GM19452 (cell line): ENCODE measurements around the gene MAP3K13.
"Not testable (repeated sequence)": the region's sequence is repeated elsewhere in the genome, so short reads cannot be mapped to it uniquely, and the experiment has no call there.

Experiments
- ATAC-seq: cut with Tn5 transposase; IDR thresholded peaks from one replicate; pipeline ENCODE4 v1.9.1; 2021; ENCODE audit not compliant: unreplicated experiment

The MAP3K13 gene

DNA sequence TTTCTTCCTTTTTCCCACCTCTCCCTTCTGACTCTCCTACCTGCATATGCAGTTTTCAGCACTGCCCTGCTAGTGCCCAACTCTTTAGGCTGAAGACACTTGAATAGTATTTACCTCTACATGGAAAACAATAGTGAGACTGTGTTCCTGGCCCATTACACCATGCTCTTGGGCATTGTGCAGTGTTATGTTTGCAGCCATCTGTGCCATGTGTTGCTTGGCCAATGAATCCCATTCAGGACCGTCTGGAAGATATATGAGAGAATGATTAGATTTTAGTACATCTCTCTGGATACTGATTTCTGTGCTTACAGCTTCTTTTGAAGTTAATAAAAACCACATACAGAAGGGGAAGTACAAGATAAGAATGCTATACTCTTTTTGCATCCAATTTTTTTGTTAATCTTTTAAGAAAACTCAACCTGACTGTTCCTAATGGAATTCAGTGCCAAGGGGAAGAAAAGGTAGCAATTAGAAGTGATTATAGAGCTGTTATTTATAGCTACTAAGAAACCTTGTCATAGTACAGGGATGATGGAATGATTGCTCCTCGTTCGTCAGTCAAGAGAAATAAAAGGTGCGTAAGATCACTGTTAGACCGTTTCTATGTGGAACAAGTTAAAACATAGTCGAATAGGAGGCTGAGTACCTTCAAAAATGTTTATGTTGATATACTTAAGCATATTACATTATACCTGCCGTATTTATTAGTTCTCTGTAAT lies 77.0 kb downstream of the MAP3K13 start:
- no peak for ATAC-seq

GRCh38 chr3:185442031-185442430 lies 79.1 kb downstream of the MAP3K13 start:
- ATAC-seq = no peak

- no peak for ATAC-seq
These were observed 81.4 kb downstream of the MAP3K13 start for GRCh38 chr3:185444329-185444728.

DNA sequence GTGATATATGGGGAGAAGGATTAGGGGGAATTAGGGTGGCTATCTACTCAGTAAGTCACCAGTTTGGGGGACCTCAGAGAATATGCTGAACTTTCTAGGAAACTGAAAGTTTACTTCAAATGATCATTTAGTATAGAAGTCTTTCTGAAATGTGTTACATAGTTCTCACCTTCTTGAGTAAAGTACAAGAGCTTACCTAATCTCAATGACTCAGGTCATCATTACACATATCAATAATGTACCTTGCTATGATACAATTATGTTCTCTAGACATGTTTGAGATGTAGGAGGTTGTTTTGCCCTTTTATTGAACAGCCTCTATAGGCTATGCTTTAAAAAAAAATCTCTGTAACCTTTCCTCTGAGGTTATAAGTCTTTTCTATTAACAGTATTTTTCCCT lies 85.2 kb downstream of the MAP3K13 start:
- ATAC-seq = no peak

DNA sequence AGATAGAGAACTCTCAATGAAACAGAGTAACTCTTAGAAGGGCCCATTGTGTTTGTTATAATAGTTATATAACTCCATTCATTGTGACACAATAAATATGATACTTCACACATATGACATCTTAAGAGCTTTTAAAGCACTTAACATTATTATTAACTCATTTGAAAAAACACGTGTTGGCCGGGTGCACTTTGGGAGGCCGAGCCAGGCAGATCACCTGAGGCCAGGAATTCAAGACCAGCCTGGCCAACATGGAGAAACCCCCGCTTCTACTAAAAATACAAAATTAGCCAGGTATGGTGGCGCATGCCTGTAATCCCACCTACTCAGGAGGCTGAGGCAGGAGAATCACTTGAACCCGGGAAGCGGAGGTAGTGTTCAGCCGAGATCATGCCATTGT lies 88.5 kb downstream of the MAP3K13 start:
- ATAC-seq = not testable (repeated sequence)

GRCh38 chr3:185457376-185457775 lies 94.4 kb downstream of the MAP3K13 start:
- no peak for ATAC-seq

DNA sequence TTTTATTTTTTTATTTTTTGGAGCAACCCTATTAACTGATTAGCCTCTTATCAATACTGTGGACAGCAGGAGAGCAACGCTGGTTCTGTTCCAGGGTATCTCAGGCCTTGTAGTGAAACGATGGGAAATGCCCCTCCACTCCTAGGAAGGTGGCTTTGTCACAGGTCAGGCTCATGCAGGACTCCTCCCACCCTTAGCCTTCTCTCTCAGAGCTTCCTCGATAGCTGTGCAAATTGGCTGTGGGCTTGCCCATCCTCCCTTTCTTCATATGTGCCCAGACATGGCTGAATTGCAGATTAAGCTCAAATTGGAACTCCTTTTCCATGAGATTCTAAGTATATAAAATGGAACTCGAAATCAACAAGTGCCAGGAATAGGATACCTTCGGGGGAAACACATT lies 97.4 kb downstream of the MAP3K13 start:
- ATAC-seq = no peak

DNA sequence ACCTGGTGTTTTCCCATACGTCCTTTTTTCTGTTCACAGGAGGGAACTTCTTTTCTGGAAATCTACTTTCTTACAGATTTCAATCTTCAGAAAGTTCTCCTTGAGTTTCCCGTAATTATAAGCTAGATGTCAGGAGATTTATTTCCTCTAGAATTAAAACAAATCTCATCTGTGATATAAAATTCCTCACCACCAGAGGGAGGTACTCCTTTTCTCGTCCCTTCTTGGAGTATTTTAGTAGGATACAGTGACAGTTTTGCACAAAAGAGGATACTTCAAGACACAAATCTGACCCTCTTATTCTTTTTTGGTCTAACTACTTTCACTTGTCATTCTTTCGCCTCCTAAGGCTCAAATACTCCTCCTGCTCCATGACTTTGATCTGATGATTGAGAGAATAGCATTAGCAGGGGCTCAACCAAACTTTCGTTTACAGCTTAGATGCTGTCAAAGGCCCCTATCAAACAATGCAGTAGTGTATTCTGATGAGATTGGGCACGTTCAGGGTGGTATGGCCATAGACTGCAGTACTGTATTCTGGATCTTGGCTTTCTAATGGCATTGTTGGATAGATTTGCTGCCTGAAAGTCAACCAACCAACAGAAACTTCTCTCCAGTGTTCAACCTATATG lies 97.9 kb downstream of the MAP3K13 start:
- ATAC-seq = no peak

GRCh38 chr3:185465471-185465870 lies 102.5 kb downstream of the MAP3K13 start:
- no peak for ATAC-seq

- not testable (repeated sequence) for ATAC-seq
These were observed 103.2 kb downstream of the MAP3K13 start for GRCh38 chr3:185466123-185466522.

GRCh38 chr3:185469542-185469941 lies 106.6 kb downstream of the MAP3K13 start:
- no peak for ATAC-seq

GRCh38 chr3:185470323-185470722 lies 107.4 kb downstream of the MAP3K13 start:
- ATAC-seq = no peak

GRCh38 chr3:185473290-185473815 lies 110.4 kb downstream of the MAP3K13 start:
- ATAC-seq = no peak

DNA sequence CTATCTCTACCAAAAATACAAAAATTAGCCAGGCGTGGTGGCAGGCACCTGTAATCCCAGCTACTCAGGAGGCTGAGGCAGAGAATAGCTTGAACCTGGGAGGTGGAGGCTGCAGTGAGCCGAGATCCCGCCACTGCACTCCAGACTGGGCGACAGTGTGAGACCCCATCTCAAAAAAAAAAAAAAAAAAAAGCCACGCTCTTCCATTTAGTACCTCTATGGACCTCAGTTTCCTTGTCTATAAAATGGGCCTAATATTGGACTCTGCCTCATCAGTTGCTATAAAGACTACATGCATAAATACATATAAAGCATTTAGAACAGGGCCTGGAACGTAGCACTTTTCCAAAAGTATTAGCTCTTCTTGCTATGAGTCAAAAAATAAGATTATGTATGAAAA lies 112.0 kb downstream of the MAP3K13 start:
- ATAC-seq = not testable (repeated sequence)

DNA sequence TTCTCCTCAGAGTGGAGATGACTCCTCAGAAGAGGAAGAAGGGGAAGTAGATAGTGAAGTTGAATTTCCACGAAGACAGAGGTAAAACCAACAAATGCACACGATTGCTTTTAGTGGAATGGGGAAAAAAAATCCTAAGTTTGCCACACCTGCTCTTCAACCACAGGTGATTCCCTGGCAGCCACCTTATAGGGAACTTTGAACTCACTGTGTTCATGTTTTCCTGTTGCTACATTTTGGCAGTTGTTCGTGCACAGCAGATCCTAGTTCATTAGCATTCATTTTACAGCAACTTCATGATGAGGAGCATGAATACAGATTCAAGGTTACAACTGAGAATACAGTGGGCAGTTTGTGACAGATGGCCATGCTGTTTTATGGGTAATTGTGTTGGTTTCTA lies 114.4 kb downstream of the MAP3K13 start:
- ATAC-seq = no peak

- ATAC-seq = no peak
These were observed 116.5 kb downstream of the MAP3K13 start for GRCh38 chr3:185479373-185479945.

DNA sequence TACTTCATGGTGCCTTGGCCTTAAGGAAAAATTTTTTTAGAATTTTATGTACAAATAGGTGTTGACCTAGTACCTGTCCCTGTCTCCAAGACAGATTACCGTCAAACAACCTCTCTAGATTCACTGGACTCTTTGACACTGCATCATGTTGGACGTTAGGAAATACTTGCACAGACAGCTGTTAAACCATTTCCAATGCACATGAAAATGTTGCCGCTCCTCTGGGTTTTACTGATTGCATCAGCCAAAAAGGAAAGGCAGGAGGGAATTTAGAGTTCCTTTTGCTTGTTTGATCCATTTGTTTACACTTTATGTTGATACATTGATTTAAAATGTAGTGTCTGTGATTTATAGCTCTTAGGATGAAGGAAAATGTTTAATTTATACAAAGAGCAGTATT lies 121.4 kb downstream of the MAP3K13 start:
- ATAC-seq = no peak

DNA sequence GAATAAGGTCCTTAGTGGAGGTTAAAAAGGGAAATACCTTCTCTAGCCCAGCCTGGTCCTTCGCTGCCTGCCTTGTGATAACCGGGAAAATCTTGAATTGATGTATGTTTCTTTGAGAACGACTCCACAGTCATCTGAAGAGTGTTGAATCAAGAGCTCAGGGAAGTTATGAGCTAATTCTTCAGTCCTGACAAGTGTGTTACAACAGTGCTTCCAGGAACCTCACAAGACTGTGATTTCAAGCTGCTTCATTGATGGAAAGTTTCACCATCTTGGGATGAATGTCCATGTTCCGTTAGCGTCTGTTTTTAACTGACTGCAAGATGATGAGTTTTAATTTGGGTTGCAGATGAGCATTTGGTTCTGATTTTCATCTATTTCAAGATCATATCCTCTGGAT lies 123.5 kb downstream of the MAP3K13 start:
- ATAC-seq = no peak

DNA sequence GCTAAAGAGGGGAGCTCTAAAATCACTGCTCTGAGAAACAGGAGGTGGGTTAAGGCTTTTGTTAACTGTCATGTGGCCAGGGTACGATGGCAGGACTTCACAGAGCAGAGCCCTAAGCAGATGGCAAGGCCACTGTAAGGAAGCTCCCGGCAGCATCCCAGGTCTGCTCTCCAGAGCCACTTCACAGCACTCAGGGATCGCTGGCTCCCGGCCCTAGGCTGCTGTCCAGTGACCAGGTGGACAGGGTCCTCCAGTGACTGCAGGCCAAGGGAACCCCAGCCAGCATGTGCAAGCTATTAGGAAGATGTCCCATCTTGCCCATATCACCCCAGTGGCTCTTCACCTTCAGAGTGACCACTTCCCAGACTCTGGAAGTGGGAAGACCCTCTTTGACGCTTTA lies 125.5 kb downstream of the MAP3K13 start:
- no peak for ATAC-seq

GRCh38 chr3:185489462-185489861 lies 126.5 kb downstream of the MAP3K13 start:
- ATAC-seq = no peak

DNA sequence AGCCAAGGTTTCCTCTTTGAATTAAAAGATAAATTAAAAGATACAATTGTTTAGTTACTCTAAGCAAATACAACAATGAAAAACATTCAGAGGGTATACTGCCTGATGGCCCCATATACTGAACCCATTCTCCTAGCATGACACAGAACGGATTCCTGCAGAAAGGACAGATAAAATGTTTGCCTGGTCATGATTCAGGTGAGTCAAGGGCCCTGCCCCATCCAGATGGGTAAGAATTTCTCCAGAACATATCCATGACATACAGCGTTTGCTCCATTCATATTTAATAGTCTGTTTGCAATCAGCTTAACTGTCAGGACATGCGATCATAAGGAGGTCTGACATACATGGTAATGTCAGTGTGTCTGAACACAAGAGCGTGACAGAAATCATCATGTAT lies 127.3 kb downstream of the MAP3K13 start:
- no peak for ATAC-seq
